HG03565 (cell line): ENCODE measurements around the gene COBLL1.

Source experiments
- ATAC-seq: cut with Tn5 transposase; IDR thresholded peaks from one replicate; pipeline ENCODE4 v1.9.1; 2021; ENCODE audit warnings: mild to moderate bottlenecking, moderate library complexity; ENCODE audit not compliant: unreplicated experiment

Gene COBLL1

GRCh38 chr2:164651361-164651760, 190.3 kb downstream of the COBLL1 start:
- no peak for ATAC-seq

DNA sequence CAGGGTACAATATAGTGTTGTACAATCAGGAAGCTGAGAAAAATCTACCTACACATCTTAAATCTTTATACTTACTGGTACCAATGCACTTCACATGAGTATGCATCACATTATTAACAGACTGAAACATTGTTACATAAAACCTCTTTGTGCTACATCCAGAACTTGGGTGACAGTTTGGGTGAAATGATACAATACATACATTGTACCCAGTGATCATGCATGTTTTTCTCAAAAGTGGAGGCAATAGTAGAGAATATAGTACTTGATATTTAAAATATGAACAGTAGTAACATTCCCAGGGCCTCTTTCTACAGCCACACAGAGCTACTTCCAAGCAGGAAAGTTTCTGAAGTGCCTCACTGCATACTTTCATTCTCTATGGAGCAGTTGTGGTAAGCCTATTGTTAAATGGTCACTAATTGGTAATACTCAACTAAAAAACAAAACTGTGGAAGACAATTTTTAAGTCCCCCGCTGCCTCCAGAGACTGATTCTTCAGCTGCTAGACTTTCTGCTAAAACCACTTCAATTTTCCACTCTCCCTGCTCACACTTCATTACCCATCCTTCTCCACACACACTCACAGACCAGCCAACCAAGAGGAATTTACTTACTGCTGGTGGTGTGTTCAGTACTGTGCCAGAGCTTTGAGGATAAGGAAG, 197.5 kb downstream of the COBLL1 start:
- ATAC-seq, result no peak

GRCh38 chr2:164642946-164643555, 198.6 kb downstream of the COBLL1 start:
- no peak for ATAC-seq

DNA sequence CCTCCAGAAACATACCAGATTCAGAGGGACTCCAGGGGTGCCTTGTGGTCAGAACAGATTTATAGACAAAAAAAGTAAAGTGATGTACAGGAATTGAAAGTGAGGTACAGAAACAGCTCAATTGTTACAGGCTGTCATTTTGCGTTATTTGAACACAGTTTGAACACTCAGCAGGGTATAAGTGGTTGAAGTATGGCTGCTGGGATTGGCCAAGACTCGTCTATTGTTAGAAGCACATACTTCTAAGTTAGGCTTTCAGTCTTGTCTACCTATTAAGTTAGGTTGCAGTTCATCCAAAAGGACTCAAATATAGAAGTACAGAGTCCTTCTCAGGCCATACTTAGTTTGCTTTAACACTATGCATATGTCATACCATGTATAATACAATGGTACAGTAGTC, 199.4 kb downstream of the COBLL1 start:
- ATAC-seq, result no peak
